GM21619 (cell line): ENCODE data around the gene NANOS1.

Experiments
- ATAC-seq: cut with Tn5 transposase; IDR thresholded peaks from one replicate; pipeline ENCODE4 v1.9.1; 2021; ENCODE audit not compliant: unreplicated experiment

NANOS1 gene

DNA sequence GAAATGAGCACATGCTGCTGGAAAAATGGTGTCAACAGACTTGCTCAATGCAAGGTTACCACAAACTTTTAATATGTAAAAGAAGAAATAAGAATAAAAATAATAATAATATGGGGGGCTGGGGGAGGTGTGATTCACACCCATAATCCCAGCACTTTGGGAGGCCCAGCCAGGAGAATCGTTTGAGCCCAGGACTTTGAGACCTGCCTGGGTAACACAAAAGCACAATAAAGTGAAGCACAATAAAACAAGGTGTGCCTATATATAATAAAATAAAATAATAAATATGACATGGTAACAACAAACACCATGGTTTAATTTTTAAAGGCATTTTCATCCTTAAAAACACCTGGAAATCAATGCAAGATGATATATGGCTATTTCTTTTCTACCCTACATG, 26.0 kb downstream of the NANOS1 start:
- no peak for ATAC-seq

DNA sequence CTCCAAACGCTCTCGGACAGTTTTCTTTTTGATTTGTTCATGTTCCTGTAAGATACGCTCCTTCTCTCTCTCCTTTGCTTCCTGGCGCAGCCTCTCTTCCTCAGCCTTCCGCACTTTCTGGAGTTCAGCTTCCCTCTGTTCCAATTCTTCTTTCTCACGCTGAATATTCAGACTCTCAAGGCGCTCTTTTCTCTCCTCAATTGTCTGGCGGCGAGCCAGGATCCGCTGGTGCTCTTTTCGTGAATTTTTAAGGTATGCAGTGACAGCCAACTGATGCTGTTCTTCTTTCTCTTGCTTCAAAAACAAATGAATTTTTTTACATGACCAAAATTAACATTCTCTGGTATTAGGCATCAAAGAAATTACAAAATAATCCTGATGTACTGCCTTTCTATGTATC, 28.5 kb downstream of the NANOS1 start:
- ATAC-seq, result no peak

DNA sequence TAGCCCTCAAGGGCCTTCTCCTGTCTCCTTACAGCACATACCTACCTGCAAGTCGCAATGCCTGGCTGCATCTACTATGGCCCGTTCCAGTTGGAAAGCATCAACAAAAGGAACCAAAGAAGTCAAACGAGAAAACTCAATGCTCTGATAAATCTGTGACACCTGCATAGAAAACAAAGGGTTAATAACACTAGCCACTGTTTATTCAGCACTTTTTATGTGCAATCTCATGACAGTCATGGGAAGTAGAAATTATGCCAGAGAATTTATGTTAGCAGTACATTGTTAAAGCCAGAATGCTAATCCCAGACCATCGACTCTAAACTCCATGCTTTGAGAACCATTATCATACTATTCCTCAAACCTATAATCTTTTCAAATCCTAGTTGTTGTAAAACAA, 30.0 kb downstream of the NANOS1 start:
- no peak for ATAC-seq

DNA sequence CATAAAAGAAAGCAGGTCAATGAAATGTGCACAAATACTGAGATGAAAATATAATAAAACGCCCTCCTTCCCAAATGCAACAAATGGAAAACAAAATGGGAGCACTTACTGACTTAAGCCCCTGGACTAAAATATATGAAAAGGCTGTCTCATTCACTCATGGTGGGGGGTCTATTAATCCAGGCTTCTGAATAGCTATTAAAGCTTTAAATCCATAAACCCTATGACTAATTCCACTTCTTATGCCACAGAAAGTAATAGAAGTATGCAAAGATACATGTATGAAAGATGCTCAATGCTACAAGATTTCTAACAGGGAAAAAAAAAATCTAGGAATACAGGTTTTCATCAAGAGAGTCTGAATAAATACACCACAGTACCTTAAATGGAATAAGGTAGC, 30.6 kb downstream of the NANOS1 start:
- no peak for ATAC-seq

DNA sequence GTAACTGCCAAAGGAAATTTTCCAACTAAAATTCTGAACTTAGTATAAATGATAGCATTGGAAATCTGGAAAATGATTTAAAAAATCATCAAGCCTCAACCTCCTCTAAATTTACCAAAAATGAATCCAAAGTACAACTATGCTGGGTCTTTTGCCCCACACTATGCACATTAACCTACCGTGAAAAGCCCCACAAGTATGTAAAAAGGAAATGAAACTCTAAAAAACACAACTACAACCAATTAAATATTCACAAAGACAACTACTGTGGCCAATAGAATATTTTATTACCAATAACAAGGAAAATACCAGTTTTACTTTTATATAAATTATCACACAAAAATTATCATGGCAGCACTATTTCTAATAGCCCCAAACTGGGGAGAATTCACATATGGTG, 31.8 kb downstream of the NANOS1 start:
- no peak for ATAC-seq

DNA sequence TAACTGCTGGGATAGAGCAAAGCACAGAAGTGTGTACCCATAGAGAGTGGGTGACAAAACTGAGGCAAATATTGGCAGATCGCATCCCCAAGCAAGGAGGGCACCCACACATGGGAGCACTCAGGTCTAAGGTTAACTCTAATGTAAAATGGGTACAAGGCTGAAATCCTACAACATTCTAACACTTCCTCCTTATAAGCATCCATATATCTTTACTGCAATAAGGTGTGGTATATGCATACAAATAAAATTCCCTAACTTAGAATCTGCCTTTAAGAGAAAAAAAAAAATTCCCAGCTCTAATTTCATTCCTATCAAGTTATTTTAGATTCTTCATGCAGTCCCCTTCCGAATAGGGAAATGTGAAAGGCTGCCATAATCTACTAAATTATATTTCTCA, 32.4 kb downstream of the NANOS1 start:
- no peak for ATAC-seq

DNA sequence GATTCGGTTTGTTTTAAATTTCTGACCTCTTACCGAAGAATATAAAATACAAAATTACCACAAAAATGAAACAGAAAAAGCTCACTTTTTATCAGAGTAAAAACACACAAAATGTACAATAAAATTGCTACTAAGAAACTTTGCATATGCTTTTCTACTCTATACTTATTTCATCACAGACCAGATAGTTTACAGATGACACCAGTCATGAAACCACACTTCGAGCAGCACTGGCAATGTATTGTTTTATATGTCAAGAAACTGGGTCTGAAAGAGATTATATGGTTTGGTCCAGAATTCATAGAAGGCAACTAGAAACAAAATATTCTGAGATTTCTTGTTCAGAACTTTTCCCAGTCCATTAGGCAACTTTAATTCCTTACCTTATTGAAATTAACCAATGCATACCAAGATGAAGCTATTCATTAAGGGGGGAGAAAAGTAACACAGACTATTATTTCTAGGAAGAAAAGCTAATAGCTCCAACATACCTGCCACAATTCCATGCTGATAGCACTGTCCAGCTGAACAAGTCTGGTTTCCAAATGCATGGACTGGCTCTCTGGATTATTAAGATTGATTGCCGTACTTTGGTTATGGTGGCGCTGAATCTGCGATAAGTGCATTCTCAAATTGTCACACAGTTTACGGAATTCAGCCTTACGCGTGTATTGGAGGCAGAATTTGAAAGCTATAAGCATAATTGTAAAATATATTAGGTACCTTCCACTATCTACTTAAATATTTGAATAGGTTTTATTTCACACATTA, 41.1 kb downstream of the NANOS1 start:
- ATAC-seq, result no peak

DNA sequence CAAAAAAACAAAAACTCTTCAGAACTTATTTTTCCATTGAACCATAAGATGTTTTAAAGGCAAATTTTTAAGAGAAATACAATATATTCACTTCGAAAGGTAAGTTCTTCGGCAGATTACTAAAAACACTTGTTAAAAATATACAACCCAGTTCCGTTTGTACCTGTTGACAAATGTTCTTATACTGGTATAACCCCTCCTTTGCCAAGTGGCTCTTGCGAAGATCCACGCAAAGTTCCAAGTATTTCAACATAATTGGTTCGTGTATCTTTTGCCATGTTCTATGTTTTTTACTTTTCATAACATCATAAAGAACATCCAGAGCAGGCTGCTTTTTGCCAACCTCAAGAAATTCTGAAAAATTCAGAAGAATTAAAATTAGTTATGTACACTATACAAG, 44.1 kb downstream of the NANOS1 start:
- no peak for ATAC-seq

DNA sequence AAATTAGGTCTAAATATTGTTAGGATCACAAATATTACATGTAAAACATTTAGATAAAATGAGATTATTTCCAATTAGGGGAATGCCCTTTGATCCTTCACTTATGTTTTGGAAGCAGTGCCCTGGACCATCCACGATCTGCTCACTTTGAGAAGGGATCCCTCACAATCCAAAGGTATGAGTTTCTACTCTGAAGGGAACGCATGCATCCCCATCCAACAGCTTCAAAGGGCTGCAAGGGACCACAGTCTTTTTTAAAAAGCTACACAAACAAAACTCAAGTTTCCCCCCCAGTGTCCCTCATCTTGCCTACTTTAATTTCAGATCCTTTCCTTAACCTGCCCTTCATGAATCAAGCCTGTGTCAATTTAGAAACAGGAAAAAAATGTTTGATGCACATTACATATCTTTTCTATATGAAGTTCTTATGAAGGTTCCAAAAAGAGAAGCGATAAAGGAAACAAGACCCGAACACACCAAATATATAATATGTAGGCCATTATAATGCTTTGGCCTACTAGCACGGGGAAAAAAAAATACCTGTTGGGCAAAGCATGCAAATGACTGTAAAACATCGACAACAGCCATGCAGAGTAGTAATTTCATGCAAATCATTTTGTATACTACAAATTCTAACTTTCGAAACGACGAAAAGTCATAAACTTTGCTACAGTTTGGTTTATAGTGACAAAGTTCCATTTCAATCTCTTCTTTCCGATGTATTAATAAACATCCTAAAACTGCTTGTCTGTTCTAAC, 49.1 kb downstream of the NANOS1 start:
- ATAC-seq, result no peak

DNA sequence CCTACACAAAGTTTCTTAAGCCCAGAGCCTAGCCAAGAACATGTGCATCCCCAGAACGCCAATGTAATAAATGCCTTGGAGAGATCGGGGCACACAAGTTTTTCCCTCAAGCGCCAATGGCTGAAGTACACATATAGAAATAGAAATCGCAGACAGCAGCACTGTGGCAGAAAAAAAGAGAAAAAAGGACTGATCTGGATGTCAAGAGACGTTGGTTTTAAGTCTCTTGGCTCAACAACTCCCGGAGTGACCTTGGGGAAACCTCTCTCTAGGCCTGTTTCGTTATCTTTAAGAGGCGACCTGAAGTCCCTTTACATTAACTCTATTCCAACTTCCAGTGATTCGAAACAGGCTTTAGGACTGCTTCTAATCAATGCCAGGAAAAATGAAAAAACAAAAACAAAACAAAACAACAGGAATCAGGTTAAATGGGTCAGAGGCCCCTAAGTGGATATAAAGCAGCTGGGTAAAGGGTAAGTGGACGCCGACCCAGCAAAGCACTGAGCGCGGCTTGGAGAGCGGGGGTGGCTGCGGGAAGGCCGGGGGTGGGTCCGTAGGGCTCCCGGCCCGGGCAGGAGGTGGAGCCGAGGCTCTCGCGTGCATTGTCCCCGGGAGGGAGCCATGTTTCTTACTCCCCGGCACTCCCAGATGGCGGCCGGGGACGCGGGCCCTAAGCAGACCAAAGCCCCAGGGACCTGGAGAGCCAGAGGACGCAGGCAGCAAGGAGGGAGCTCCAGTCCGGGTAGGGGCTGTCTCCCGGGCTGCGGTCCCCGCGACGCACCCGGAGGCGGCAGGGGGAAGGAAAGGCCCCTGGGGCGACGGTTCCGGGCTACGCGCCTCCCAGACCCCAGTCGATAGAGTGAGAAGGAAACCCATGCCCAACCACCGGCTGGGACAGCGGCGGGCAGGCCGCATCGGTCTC, 50.3 kb downstream of the NANOS1 start:
- peak; percentile 52 for ATAC-seq

DNA sequence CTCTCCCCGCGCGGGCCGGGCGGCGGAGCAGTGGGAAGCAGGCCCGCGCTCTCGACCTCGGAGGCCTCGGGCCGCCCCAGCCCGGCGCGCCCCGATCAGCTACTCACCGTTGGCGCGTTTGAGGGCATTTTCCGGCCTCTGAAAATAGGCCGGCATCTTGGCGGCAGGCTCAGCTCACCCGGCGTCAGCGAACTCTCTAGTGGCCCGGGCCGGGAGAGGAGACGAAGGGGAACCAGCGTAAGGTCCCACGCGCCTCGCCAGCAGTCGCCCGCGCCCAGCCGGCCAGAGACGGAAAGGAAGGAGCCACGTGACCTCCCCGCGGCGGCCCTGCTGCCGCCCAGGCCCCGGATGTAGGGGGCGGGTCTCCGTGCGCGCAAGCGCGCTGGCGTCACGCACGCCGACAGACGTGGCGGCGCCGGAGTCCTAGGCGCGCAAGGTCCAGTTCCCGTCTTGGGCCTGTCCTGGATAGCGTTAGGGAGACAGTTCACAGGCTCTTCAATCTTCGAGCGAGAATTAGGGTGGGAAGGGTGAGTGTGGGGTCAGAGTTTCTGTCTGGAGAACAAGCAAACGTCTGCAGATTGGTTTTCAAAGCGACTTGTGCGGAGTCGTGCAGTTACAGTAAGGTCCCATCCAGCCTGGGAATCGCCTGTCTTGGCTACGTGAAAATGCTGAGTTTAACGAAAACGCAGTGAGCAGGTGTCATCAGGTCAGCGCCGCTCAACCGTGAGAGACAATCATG, 51.2 kb downstream of the NANOS1 start, which contains the start of gene EIF3A:
Gene EIF3A, minus strand, starts transcription at position 297 of the 739 bp plus-strand sequence. Its CDS starts 141 bp downstream, at position 156.
- peak; percentile 74 for ATAC-seq
